Raji (cell line): Measurements from ENCODE around the gene VPS29.

Experiments used
- POLR2A ChIP-seq: IDR thresholded peaks from 2 replicates; pipeline ENCODE4 v1.6.1; 2011; ENCODE audit warnings: low read depth, low read length, control low read depth; ENCODE audit not compliant: insufficient read depth

The VPS29 gene

GRCh38 chr12:110465024-110465423 is 36.9 kb downstream of the VPS29 start:
- no peak for TF ChIP-seq POLR2A

GRCh38 chr12:110458756-110459155 is 43.2 kb downstream of the VPS29 start:
- no peak for TF ChIP-seq POLR2A

- no peak for TF ChIP-seq POLR2A
Observed at GRCh38 chr12:110453569-110454296, 48.2 kb downstream of the VPS29 start.

GRCh38 chr12:110451263-110451662 is 50.6 kb downstream of the VPS29 start:
- no peak for TF ChIP-seq POLR2A

- TF ChIP-seq POLR2A = peak; percentile 77
Observed at GRCh38 chr12:110449799-110450497, 52.0 kb downstream of the VPS29 start, which contains the start of gene ARPC3. Gene ARPC3, minus strand, starts transcription at chr12:110450337. Its CDS starts 77 bp downstream, at chr12:110450260.

GRCh38 chr12:110444455-110444854 is 57.5 kb downstream of the VPS29 start:
- no peak for TF ChIP-seq POLR2A
